A549 (cell line): ENCODE measurements around the gene NUB1.

Source experiments
- CBX8 ChIP-seq: fragments of 200-600 bp; sonication (generic); IDR thresholded peaks from 2 replicates; pipeline ENCODE4 v1.6.1; 2016
- CHD4 ChIP-seq: fragments of 200-600 bp; sonication (generic); IDR thresholded peaks from 2 replicates; pipeline ENCODE4 v1.6.1; 2016; ENCODE audit warnings: antibody characterized with exemption, mild to moderate bottlenecking, borderline replicate concordance
- CTCF ChIP-seq: fragments of >200 bp; sonication (Bioruptor Twin); formaldehyde crosslinking; IDR thresholded peaks from 3 replicates; pipeline ENCODE4 v1.5.1; 2016
- EHMT2 ChIP-seq: fragments of 200-600 bp; sonication (generic); IDR thresholded peaks from 2 replicates; pipeline ENCODE4 v1.6.1; 2016; ENCODE audit warnings: antibody characterized with exemption, low read depth, mild to moderate bottlenecking, moderate library complexity
- EP300 ChIP-seq, 2 experiments: fragments of >200 bp; sonication (Bioruptor Twin); formaldehyde crosslinking; IDR thresholded peaks; 2 replicates in 1 of 2; 3 replicates in 1 of 2; pipeline ENCODE4 v1.6.1; 2016 to 2017
- GATA3 ChIP-seq: IDR thresholded peaks from 2 replicates; pipeline ENCODE4 v1.6.1; 2012; ENCODE audit warnings: borderline replicate concordance
- HOXB13 ChIP-seq: fragments of 250-450 bp; sonication (Bioruptor Pico); IDR thresholded peaks from 2 replicates; pipeline ENCODE4 v1.5.0; 2020; ENCODE audit warnings: low read depth, mild to moderate bottlenecking, moderate library complexity
- KDM5A ChIP-seq: fragments of 200-600 bp; sonication (generic); IDR thresholded peaks from 2 replicates; pipeline ENCODE4 v1.6.1; 2016; ENCODE audit warnings: antibody characterized with exemption, mild to moderate bottlenecking
- MAFK ChIP-seq: fragments of 450-650 bp; IDR thresholded peaks from 2 replicates; pipeline ENCODE4 v1.6.1; 2014; ENCODE audit not compliant: partially characterized antibody
- RAD21 ChIP-seq, 2 experiments: fragments of >200 bp in 1 of 2; sonication (Bioruptor Twin) in 1 of 2; formaldehyde crosslinking in 1 of 2; IDR thresholded peaks in 1 of 2; conservative IDR thresholded peaks in 1 of 2; 2 replicates in 1 of 2; 3 replicates in 1 of 2; pipeline ENCODE4 v1.6.1; 2012 to 2018; ENCODE audit warnings: inconsistent platforms in 1 of 2
- RFX5 ChIP-seq: fragments of 450-650 bp; IDR thresholded peaks from 2 replicates; pipeline ENCODE4 v1.7.1; 2014; ENCODE audit warnings: antibody characterized with exemption, mild to moderate bottlenecking, moderate library complexity
- ZFP36 ChIP-seq: fragments of 450-650 bp; IDR thresholded peaks from 2 replicates; pipeline ENCODE4 v1.6.1; 2014; ENCODE audit warnings: borderline replicate concordance; ENCODE audit not compliant: partially characterized antibody

- TF ChIP-seq GATA3 (no peak), CTCF (no peak), HOXB13 (CRISPR knock-in tag) (no peak), CHD4 (no peak), RAD21 (conservative IDR thresholded peaks at IDR 0.05 in 1 of 2, IDR thresholded peaks at IDR 0.05 in 1 of 2) (no peak), ZFP36 (no peak), EHMT2 (no peak), CBX8 (no peak), RFX5 (no peak), MAFK (no peak), KDM5A (no peak), EP300 (IDR thresholded peaks at IDR 0.05) (no peak)
These were observed 24.7 kb downstream of the NUB1 start for GRCh38 chr7:151366166-151366879.
